Mucosa of rectum (tissue), 2 donors: ENCODE results near the gene MAP4K2.
A peak's percentile ranks its signal among the peaks of the same experiment; 100 is the strongest.

Source experiments
- H3K27ac ChIP-seq, 2 donors: one replicate each; pipeline ENCODE4 v1.7.0; 2013; ENCODE audit warnings: inconsistent platforms in 2 of 2, low read depth in 2 of 2, low read length in 2 of 2
- H3K27me3 ChIP-seq, 2 donors: one replicate each; pipeline ENCODE4 v1.7.0; 2013; ENCODE audit warnings: low read length in 2 of 2; ENCODE audit not compliant: control insufficient read depth in 2 of 2, insufficient read depth in 2 of 2
- H3K36me3 ChIP-seq, 2 donors: one replicate each; pipeline ENCODE4 v1.7.0; 2013; ENCODE audit warnings: low read length in 2 of 2; ENCODE audit not compliant: control insufficient read depth in 2 of 2, insufficient read depth in 2 of 2
- H3K4me1 ChIP-seq, 2 donors: one replicate each; pipeline ENCODE4 v1.7.0; 2013; ENCODE audit warnings: low read length in 2 of 2, mild to moderate bottlenecking in 1 of 2; ENCODE audit not compliant: control insufficient read depth in 2 of 2, insufficient read depth in 2 of 2
- H3K4me3 ChIP-seq, 2 donors: one replicate each; pipeline ENCODE4 v1.7.0; 2013; ENCODE audit warnings: low read length in 2 of 2
- H3K9ac ChIP-seq, 2 donors: one replicate each; pipeline ENCODE4 v1.7.0; 2013; ENCODE audit warnings: low read length in 2 of 2, low read depth in 1 of 2, mild to moderate bottlenecking in 1 of 2
- H3K9me3 ChIP-seq, 2 donors: one replicate each; pipeline ENCODE4 v1.7.0; 2013; ENCODE audit warnings: low read length in 2 of 2; ENCODE audit not compliant: control insufficient read depth in 2 of 2
- donor health status: healthy.
- donor health status: Normal muscosa, but diverticular disease.

MAP4K2 gene

DNA sequence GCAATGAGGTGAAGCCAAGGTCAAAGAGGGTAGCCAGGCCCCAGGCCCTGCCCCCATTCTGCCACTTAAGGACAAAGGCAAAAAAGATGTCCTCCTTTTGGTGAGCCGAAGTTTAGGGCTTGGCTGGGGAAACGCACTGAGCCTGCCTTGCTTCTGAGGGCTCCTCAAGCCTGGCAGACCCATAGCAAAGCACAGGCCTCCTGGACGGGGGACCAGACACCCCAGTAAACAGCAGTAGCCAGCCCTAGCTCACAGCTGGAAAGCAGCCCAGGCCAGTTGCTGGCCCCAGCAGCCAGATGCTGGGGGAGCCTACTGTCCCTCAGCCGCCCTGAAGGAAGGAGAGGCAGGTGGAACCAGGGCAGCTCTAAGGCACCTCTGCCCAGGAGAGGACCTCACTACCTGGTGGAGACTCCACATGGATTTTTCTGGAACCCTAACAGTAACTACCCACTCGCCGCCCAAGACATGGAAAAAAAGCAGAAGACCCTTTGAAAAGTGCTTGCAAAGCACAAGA lies 39.4 kb downstream of the MAP4K2 start:
- Histone ChIP-seq H3K36me3 (peaks cover 53 to 55% of the 10 kb centered on the region in 2 donors), H3K9ac (no peak overlapping the region), H3K4me1 (peaks cover 2 to 27% of the 10 kb centered on the region in 2 donors), H3K4me3 (no peak overlapping the region), H3K9me3 (no peaks in the 10 kb centered on the region), H3K27ac (peak overlapping the region in 1 of 2 donors; percentile 56), H3K27me3 (no peaks in the 10 kb centered on the region)

DNA sequence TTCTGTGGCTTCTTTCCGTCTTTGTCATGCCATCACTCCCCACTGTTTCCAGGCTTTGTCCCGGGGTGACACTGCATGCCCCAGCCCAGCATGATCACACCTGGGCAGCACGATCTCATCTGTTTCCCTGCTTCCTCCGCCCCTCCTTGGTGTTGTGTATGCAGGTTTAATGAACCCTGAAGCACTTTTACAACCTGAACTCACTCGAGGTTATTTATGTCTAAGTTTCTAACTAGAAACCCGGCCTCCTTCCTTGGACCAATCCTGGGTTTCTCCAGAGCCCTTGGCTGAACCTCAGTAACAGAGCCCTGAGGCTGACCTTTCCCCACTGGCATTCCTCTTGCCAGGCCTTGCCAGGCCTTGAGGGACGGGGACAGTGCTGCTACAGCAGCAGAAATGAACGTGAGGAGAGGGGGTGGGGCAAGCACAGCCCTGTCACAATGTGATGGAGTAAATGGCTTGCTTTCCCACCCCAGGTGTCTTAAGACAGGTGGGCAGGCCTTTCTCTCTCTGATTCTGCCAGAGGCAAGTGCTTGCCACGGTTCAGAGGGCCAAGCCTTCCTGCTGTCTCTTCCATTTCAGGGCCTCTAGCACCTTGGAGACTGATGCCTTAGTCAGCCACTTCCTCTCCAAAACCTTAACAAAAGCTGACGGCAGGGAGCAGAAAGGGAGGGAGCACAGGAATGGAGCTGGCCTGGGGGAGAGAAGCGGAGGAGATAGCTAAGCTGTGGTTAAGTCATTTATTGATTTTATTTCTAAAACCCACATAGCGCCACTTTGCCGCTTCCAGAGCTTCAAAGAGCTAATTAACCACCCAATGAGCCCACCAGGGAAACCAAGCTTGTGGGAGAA lies 40.1 kb downstream of the MAP4K2 start:
- Histone ChIP-seq H3K27me3 (no peaks in the 10 kb centered on the region), H3K27ac (peak overlapping the region in 1 of 2 donors; percentile 56), H3K4me3 (no peak overlapping the region), H3K36me3 (peaks cover 46 to 48% of the 10 kb centered on the region in 2 donors), H3K9me3 (no peaks in the 10 kb centered on the region), H3K9ac (no peak overlapping the region), H3K4me1 (peaks cover 2 to 27% of the 10 kb centered on the region in 2 donors)

DNA sequence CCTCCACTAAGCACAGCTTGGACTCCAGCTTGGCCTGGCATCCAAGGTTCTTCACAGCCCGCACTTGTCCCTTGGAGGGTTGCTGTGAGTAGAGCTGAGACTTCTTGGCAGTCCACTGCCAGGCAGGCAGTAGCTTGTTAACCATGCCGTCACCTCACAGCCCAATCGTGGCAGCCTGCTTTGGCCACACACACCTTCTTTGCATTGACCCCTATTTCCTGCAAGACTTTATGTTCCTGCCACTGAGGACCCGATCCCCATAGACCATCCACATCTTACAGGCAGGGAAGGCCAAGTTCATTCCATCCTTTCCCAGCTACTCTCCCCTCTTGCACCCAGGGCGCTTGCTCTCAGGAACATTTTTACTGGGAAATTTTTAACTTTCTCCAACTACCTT lies 40.7 kb downstream of the MAP4K2 start:
- Histone ChIP-seq H3K4me1 (peaks cover 2 to 25% of the 10 kb centered on the region in 2 donors), H3K9ac (no peak overlapping the region), H3K27ac (no peak overlapping the region)

DNA sequence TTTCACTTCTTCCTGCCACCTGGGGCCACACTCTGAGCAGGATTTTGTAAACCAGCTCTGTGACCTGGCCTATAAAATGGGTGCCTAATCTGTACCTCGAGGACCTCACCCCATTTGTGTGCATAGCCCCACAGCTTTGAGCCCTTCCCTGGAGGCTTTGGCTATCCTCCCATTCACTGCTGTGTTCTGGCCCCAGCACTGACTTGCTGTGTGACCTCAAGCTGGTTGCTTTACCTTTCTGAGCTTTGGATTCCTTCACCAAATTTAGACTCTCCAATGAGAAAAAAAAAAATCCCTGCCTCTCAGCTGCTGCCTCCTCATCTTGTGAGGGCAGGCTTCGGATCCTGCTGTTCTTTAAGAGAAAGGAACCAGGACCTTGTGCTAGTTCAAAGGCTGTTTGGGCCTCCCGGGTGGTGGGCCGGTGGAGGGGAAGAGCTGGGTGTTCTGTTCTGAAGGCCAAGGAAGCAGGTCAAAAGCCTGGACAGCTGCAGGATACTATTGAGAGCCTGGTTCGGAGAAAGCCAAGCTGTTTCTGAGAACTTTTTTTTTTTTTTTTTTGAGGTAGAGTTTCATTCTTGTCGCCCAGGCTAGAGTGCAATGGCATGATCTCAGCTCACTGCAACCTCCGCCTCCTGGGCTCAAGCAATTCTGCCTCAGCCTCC lies 42.1 kb downstream of the MAP4K2 start:
- no peak overlapping the region for H3K4me3 ChIP-seq
- H3K27ac ChIP-seq = no peak overlapping the region
- H3K9me3 ChIP-seq = no peaks in the 10 kb centered on the region
- no peak overlapping the region for H3K9ac ChIP-seq
- H3K4me1 ChIP-seq = peaks cover 2 to 25% of the 10 kb centered on the region in 2 donors
- peaks cover 30 to 31% of the 10 kb centered on the region in 2 donors for H3K36me3 ChIP-seq
- H3K27me3 ChIP-seq = no peaks in the 10 kb centered on the region

More for the DNA sequence above, 40.7 kb downstream of the MAP4K2 start:
- H3K4me3 ChIP-seq = no peak overlapping the region
- H3K9me3 ChIP-seq = no peaks in the 10 kb centered on the region
- no peaks in the 10 kb centered on the region for H3K27me3 ChIP-seq
- H3K36me3 ChIP-seq = peaks cover 40 to 42% of the 10 kb centered on the region in 2 donors

DNA sequence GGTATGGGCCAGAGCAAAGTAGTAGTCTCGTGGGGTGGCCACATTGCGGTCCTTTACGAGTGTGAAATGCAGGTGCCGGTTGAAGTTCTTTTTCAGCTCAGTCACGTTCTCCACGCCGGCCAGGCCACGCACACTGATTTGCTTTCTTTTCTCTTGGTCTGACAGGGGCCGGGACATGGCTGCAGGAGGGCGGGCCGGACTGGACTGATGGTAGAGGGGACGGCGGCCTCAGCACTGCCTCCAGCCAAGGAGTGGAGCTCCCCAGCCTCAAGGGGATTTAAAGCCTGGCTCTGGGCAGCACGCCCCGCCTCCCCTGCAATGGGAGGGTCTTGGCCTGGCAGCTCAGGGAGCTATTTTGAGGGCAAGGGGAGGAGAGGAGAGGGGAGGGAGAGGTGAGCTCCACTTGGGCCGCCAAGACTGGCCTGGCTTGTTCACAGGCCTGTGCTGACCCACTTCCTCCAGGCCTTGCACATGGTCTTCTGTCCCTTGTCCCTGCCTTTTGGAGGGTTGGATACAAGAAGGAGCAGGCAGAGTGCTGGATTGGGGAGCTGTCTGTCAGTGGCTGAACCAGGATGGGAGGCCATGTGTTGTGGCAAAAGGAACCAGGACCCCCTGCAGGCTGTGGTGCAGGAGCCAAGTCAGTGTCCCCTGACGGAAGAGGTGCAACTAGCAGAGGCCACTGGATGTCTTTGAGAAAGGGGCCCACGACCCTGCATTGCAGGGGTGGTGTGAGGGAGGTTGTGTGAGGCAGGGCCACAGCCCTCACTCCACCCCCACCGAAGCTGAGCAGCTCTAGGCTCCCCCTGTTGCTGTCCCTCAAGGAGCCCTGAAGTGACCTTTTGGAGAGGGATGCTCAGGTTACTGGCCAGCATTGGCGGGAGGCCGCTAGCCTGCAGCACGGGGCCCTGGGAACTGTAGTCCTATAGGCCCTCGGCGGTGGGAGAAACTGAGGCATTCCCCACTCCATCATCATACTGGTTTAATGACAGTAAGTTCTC lies 43.0 kb downstream of the MAP4K2 start, which contains the start of gene PYGM:
PYGM (minus strand) TSS at position 253 of the 998 bp plus-strand sequence; CDS start at position 177, 76 bp downstream.
- peaks cover 22 to 25% of the 10 kb centered on the region in 2 donors for H3K36me3 ChIP-seq
- no peaks in the 10 kb centered on the region for H3K27me3 ChIP-seq
- H3K9me3 ChIP-seq = no peaks in the 10 kb centered on the region
- H3K27ac ChIP-seq = peak within 1 kb of the TSS in 1 of 2 donors; percentile 32
- H3K4me1 ChIP-seq = peaks cover 2 to 24% of the 10 kb centered on the region in 2 donors
- no peak within 1 kb of the TSS for H3K4me3 ChIP-seq
- H3K9ac ChIP-seq = peak within 1 kb of the TSS in 1 of 2 donors; percentile 5

DNA sequence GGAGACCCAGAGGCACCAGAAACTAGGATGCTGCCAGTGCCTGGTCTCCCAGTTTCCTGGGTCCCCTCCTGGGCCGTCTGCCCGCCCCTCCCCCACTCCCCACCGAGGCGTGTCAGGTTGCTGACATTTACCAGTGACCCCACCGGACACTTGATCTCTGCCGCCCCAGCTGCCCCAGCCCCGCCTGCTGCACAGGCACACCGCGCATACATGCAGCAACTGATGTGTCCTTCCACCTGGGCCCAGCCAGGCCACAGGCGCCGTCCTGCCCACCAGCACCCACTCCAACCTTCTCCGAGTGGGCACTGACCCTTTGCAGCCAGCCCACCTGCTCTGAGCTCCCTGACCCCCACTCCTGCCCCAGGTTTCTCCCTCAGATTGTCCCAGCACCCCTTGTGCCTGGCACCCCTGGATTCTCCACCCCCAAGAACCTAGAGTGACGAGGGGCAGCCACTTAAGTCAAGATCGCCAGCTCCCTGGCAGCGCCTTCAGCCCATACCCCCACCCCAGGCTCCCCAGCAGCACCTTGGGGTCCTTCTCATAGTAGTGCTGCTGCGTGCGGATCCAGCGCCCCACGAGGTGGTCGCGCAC lies 43.8 kb downstream of the MAP4K2 start:
- Histone ChIP-seq H3K4me1 (peaks cover 2 to 19% of the 10 kb centered on the region in 2 donors), H3K4me3 (no peak overlapping the region)

DNA sequence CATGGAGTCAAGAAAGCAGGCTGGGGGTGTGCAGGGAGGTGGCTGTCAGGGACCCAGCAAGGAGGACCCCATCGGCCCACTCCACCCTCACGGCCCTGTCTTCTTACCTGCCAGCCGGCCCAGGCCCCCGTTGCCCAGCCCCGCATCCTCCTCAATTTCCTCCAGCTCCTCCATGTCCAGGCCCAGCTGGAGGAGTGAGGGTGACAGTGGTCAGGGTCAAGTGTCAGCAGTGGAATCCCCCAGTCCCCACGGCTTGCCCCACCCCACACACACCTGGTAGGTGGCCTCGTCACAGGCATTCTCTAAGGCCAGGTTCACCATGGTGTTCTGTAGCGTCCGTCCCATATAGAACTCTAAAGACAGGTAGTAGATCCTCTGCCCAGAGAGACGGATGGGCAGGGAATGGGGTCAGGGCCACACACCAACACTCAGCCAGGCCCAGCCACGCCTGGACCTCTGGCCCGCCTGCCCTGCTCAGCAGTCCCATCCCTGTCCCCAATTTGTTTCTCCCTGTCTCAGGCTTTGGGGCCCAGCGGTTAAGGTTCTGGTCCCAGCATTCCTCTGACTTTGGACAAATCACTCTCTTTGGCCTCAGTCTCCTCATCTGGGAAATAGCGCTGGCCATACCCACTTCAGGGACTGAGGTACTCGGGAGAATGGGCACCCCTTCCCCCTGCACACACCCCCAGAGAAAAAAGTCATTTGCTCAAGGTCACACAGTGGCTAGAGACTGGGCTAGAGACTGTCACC lies 44.5 kb downstream of the MAP4K2 start:
- Histone ChIP-seq H3K27me3 (no peaks in the 10 kb centered on the region), H3K4me1 (peaks cover 0 to 12% of the 10 kb centered on the region in 2 donors), H3K27ac (no peak overlapping the region), H3K36me3 (peaks cover 8 to 12% of the 10 kb centered on the region in 2 donors), H3K4me3 (no peak overlapping the region), H3K9me3 (no peaks in the 10 kb centered on the region), H3K9ac (no peak overlapping the region)

More for the DNA sequence above, 43.8 kb downstream of the MAP4K2 start:
- Histone ChIP-seq H3K27me3 (no peaks in the 10 kb centered on the region), H3K36me3 (peaks cover 15 to 19% of the 10 kb centered on the region in 2 donors), H3K9me3 (no peaks in the 10 kb centered on the region), H3K27ac (peak overlapping the region in 1 of 2 donors; percentile 32), H3K9ac (peak overlapping the region in 1 of 2 donors; percentile 5)

DNA sequence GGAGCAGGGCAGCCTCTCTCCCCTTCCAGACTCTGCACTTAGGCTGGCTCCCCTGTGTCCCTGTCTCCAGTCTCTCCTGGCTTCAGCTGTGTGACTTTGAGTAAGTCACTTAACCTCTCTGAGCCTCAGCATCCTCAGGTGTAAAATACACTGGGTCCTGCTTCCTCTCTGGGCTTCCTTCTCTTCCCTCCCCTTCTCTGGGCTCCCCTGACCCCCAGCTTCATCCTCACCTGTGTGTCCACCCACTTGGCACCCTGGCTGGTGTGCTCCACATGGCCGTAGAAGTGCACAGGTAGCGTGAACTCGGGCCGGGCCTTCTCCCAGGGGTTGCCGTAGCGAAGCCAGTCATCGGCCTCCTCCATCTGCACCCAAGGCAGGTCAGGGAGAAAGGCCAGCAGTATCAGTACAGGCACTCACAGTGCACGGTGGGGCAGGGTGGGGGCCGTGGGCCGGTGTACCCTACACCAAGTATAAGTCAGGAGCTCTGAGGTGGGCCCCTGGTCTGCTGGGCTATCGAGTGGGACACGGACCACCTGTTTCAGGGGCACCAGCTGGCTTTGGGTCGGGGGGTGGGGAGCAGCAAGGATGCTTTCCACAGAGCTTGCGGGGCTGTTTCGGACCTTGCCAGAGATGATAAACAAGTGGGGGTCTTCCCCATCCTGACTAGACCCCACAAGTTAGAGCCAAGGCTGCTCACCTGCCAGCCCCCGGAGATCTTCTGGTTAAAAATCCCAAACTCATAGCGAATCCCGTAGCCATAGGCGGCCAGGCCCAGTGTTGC lies 45.3 kb downstream of the MAP4K2 start:
- H3K27ac ChIP-seq = no peak overlapping the region
- H3K4me1 ChIP-seq = peaks cover 0 to 6% of the 10 kb centered on the region in 2 donors
- peaks cover 0 to 5% of the 10 kb centered on the region in 2 donors for H3K36me3 ChIP-seq

More for the DNA sequence above, 45.3 kb downstream of the MAP4K2 start:
- H3K9ac ChIP-seq = no peak overlapping the region
- H3K27me3 ChIP-seq = no peaks in the 10 kb centered on the region
- no peaks in the 10 kb centered on the region for H3K9me3 ChIP-seq
- no peak overlapping the region for H3K4me3 ChIP-seq
